GM10248 (cell line): ENCODE data around the gene CFAP45.

Experiments used
- CTCF ChIA-PET: fragments of 300-600 bp; sonication (Branson Sonifier 250); formaldehyde crosslinking; extraction: SDS; loops from one replicate; lab custom pipeline; 2021; ENCODE audit warnings: antibody characterized with exemption; lab: Yijun Ruan, JAX
- POLR2A ChIA-PET: fragments of 350-650 bp; sonication (Branson Sonifier 250); formaldehyde crosslinking; extraction: SDS; loops from one replicate; lab custom pipeline; 2020; ENCODE audit warnings: antibody characterized with exemption; lab: Yijun Ruan, JAX
- DNase-seq: peaks from one replicate; pipeline ENCODE4 v3.0.0; 2012; ENCODE audit errors: extremely low spot score
- CTCF ChIP-seq: IDR thresholded peaks from 2 replicates; pipeline ENCODE4 v1.5.1; 2012; ENCODE audit warnings: mild to moderate bottlenecking, low read depth; ENCODE audit errors: extremely low read depth, missing control alignments, control extremely low read depth

CFAP45 gene

GRCh38 chr1:159872891-159873290 lies 27.1 kb downstream of the CFAP45 start:
- POLR2A ChIA-PET: no interaction called here
- CTCF ChIA-PET: interaction anchor here (0.8 to 7.3 kb wide), 7 partner anchors 13 to 174 kb away, joined by 3 to 40 read pairs (median 4); no protein-coding TSS in a partner anchor

GRCh38 chr1:159870704-159871103 lies 29.3 kb downstream of the CFAP45 start:
- no peak for DNase-seq
- POLR2A ChIA-PET: no interaction called here
- CTCF ChIA-PET: interaction anchor here (0.9 to 7.3 kb wide), 3 partner anchors 10 to 89 kb away, joined by 3 to 40 read pairs (median 5); no protein-coding TSS in a partner anchor
- no peak for TF ChIP-seq CTCF

More at GRCh38 chr1:159872891-159873290, 27.1 kb downstream of the CFAP45 start:
- no peak for DNase-seq
- no peak for TF ChIP-seq CTCF

GRCh38 chr1:159869607-159870006 lies 30.4 kb downstream of the CFAP45 start:
- no peak for DNase-seq
- CTCF ChIA-PET: interaction anchor here (7.3 kb wide), 1 partner anchor 19 kb away, joined by 40 read pairs; no protein-coding TSS in a partner anchor
- no peak for TF ChIP-seq CTCF
- POLR2A ChIA-PET: no interaction called here

GRCh38 chr1:159869173-159869572 lies 30.8 kb downstream of the CFAP45 start:
- no peak for TF ChIP-seq CTCF
- CTCF ChIA-PET: interaction anchor here (0.9 to 1.6 kb wide), 2 partner anchors 14 to 71 kb away, joined by 4 read pairs; no protein-coding TSS in a partner anchor
- POLR2A ChIA-PET: no interaction called here
- no peak for DNase-seq

GRCh38 chr1:159868766-159869165 lies 31.2 kb downstream of the CFAP45 start:
- no peak for DNase-seq
- ChIA-PET POLR2A (no interaction called here), CTCF (interaction anchor here (0.8 to 1.6 kb wide), 3 partner anchors 13 to 71 kb away, joined by 3 to 4 read pairs (median 4); no protein-coding TSS in a partner anchor)
- TF ChIP-seq CTCF: no peak

GRCh38 chr1:159867664-159868026 lies 32.3 kb downstream of the CFAP45 start:
- ChIA-PET CTCF (interaction anchor here (1.6 kb wide), 1 partner anchor 70 kb away, joined by 4 read pairs; no protein-coding TSS in a partner anchor), POLR2A (no interaction called here)
- no peak for DNase-seq
- TF ChIP-seq CTCF: no peak
